Fibroblast of lung (primary cell): ENCODE measurements around the gene PDZD2. TPM values are rescaled to one million over a fixed set of nuclear protein-coding genes. Genes with fewer than 3 reads are reported as not detected.

Experiments used
- DNase-seq, 2 donors: peaks; one replicate each; pipeline versions ENCODE4 v3.0.0 to v3.0.0-alpha.2; 2010; ENCODE audit warnings: low read depth in 2 of 2
- H2AFZ ChIP-seq: 2 replicates; pipeline ENCODE4 v1.5.1; 2012; ENCODE audit warnings: low read length, control low read depth, inconsistent platforms
- H3K27ac ChIP-seq: 2 replicates; pipeline ENCODE4 v1.5.1; 2011; ENCODE audit warnings: low read length, control low read depth; ENCODE audit not compliant: insufficient read depth
- H3K27me3 ChIP-seq: 2 replicates; pipeline ENCODE4 v1.5.1; 2011; ENCODE audit warnings: mild to moderate bottlenecking, low read length; ENCODE audit not compliant: control insufficient read depth, insufficient read depth
- H3K36me3 ChIP-seq: 2 replicates; pipeline ENCODE4 v1.5.1; 2011; ENCODE audit warnings: low read length; ENCODE audit not compliant: control insufficient read depth, insufficient read depth
- H3K4me1 ChIP-seq: 2 replicates; pipeline ENCODE4 v1.5.1; 2011; ENCODE audit warnings: low read length; ENCODE audit not compliant: control insufficient read depth, insufficient read depth; ENCODE audit errors: extremely low read depth
- H3K4me2 ChIP-seq: 2 replicates; pipeline ENCODE4 v1.5.1; 2011; ENCODE audit warnings: low read length, control low read depth; ENCODE audit not compliant: insufficient read depth; ENCODE audit errors: extremely low read depth
- H3K4me3 ChIP-seq, 4 experiments: fragments of 200-600 bp in 1 of 4; sonication (generic) in 1 of 4; replicated peaks in 1 of 4; 2 replicates each; pipeline ENCODE4 v1.5.1; 2011 to 2016; ENCODE audit warnings: low read length in 4 of 4, low read depth in 3 of 4, mild to moderate bottlenecking in 3 of 4, control low read depth in 2 of 4, inconsistent platforms in 1 of 4, mixed read lengths in 1 of 4; ENCODE audit not compliant: insufficient read depth in 1 of 4; ENCODE audit errors: control extremely low read depth in 1 of 4
- H3K79me2 ChIP-seq: 2 replicates; pipeline ENCODE4 v1.5.1; 2012; ENCODE audit warnings: mild to moderate bottlenecking, low read length, inconsistent platforms; ENCODE audit not compliant: control insufficient read depth, insufficient read depth
- H3K9ac ChIP-seq: 2 replicates; pipeline ENCODE4 v1.5.1; 2011; ENCODE audit warnings: mild to moderate bottlenecking, low read length, control low read depth; ENCODE audit not compliant: insufficient read depth
- H3K9me3 ChIP-seq: 2 replicates; pipeline ENCODE4 v1.5.1; 2012; ENCODE audit warnings: low read depth, low read length; ENCODE audit not compliant: control insufficient read depth, insufficient read depth
- H4K20me1 ChIP-seq: 2 replicates; pipeline ENCODE4 v1.5.1; 2011; ENCODE audit warnings: low read length; ENCODE audit not compliant: control insufficient read depth, insufficient read depth; ENCODE audit errors: extremely low read depth
- EZH2 ChIP-seq: IDR thresholded peaks from 2 replicates; pipeline ENCODE4 v1.5.1; 2012; ENCODE audit warnings: low read length, control low read depth, mild to moderate bottlenecking; ENCODE audit errors: missing control alignments
- polyA plus RNA-seq, 2 donors: library from polyadenylated mRNA; depleted of rRNA in 1 of 2; stranded (reverse) in 1 of 2; unstranded in 1 of 2; fragments of >200 nt; gene quantifications; 2 replicates each; pipeline ENCODE4 v1.2.1, GENCODE V29; 2011 to 2012; ENCODE audit warnings: missing spikeins in 1 of 2
- total RNA-seq: library from RNA; depleted of rRNA; stranded (reverse); fragments of >200 nt; gene quantifications from 2 replicates; pipeline ENCODE4 v1.2.1, GENCODE V29; 2014
- TF ChIP-seq, protein P1 (sequence below), 2 donors: IDR thresholded peaks in 1 of 2; conservative IDR thresholded peaks in 1 of 2; 1 replicate in 1 of 2; 2 replicates in 1 of 2; pipeline ENCODE4 v1.5.1; 2011 to 2012; ENCODE audit warnings: low read length in 2 of 2, control low read depth in 1 of 2, inconsistent platforms in 1 of 2, low read depth in 1 of 2, mild to moderate bottlenecking in 1 of 2

The PDZD2 gene
- total and polyA plus RNA-seq, 2 donors (not counting 1 experiment from before 2014, with no cell fraction given): 0.33 to 0.40 TPM

DNA sequence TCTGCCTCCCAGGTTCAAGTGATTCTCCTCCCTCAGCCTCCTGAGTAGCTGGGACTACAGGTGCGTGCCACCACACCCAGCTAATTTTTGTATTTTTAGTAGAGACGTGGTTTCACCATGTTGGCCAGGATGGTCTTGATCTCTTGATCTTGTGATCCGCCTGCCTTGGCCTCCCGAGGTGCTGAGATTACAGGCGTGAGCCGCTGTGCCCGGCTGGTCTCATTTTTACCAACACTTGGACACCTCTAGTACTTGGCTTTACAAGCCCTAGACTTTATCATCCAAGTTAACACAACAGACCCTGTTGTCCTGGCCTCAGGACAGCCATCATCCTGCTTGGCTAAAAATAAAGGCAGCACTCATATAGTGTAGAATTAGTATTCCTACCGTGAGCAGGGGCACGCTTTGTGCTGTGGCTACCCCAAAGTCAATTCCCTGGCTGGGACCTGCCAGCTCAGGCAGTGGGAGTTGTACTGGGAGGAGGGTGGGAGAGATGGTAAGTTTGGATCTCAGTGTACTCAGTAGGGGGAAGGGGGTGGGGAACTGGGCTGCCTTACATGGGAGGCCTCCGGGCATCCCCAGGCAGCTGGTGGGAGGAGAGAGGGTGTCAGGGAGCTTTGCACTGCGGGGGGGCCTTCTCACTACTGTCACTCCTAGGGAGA lies 6.6 kb downstream of the PDZD2 start:
- no peak overlapping the region for H3K27ac ChIP-seq
- DNase-seq: no peak
- H2AFZ ChIP-seq: no peak overlapping the region
- H3K4me3 ChIP-seq: no peak overlapping the region
- H3K36me3 ChIP-seq: no peaks in the 10 kb centered on the region
- peaks cover 6% of the 10 kb centered on the region for H3K27me3 ChIP-seq
- H3K79me2 ChIP-seq: no peaks in the 10 kb centered on the region
- no peak overlapping the region for H3K4me2 ChIP-seq
- no peak overlapping the region for H3K9ac ChIP-seq
- no peaks in the 10 kb centered on the region for H3K4me1 ChIP-seq
- H3K9me3 ChIP-seq: no peaks in the 10 kb centered on the region
- TF ChIP-seq, protein P1, sequence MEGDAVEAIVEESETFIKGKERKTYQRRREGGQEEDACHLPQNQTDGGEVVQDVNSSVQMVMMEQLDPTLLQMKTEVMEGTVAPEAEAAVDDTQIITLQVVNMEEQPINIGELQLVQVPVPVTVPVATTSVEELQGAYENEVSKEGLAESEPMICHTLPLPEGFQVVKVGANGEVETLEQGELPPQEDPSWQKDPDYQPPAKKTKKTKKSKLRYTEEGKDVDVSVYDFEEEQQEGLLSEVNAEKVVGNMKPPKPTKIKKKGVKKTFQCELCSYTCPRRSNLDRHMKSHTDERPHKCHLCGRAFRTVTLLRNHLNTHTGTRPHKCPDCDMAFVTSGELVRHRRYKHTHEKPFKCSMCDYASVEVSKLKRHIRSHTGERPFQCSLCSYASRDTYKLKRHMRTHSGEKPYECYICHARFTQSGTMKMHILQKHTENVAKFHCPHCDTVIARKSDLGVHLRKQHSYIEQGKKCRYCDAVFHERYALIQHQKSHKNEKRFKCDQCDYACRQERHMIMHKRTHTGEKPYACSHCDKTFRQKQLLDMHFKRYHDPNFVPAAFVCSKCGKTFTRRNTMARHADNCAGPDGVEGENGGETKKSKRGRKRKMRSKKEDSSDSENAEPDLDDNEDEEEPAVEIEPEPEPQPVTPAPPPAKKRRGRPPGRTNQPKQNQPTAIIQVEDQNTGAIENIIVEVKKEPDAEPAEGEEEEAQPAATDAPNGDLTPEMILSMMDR (conservative IDR thresholded peaks at IDR 0.05 in 1 of 2, IDR thresholded peaks at IDR 0.05 in 1 of 2; ENCODE audit: low read depth in 1 of 2, low read length in 2 of 2): no peak
- TF ChIP-seq EZH2: no peak
- no peaks in the 10 kb centered on the region for H4K20me1 ChIP-seq

DNA sequence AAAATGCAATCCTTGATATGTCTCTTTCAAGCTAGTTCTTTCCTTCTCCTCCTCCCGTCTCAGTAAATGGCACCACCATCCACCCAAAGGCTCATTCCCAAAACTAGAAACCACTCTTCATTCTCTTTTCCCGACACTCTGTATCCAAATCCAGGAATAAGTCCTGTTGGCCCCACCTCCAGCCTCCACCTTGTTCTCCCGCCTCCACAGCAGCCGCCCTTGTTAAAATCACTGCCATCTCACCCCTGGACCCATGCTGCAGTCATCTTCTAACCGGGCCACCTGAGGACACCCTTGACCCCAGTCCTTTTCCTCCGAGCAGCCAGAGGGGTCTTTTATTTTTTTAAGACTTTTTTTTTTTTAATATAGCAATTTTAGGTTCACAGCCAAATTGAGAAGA lies 9.4 kb downstream of the PDZD2 start:
- Histone ChIP-seq H3K4me2 (no peak overlapping the region), H3K9ac (no peak overlapping the region), H3K4me3 (no peak overlapping the region), H3K27ac (no peak overlapping the region), H3K79me2 (no peaks in the 10 kb centered on the region), H2AFZ (no peak overlapping the region), H3K9me3 (no peaks in the 10 kb centered on the region), H3K4me1 (no peaks in the 10 kb centered on the region), H3K36me3 (no peaks in the 10 kb centered on the region), H3K27me3 (peaks cover 4% of the 10 kb centered on the region), H4K20me1 (no peaks in the 10 kb centered on the region)
- TF ChIP-seq, protein P1 (conservative IDR thresholded peaks at IDR 0.05 in 1 of 2, IDR thresholded peaks at IDR 0.05 in 1 of 2; ENCODE audit: low read depth in 1 of 2, low read length in 2 of 2): no peak
- no peak for DNase-seq

DNA sequence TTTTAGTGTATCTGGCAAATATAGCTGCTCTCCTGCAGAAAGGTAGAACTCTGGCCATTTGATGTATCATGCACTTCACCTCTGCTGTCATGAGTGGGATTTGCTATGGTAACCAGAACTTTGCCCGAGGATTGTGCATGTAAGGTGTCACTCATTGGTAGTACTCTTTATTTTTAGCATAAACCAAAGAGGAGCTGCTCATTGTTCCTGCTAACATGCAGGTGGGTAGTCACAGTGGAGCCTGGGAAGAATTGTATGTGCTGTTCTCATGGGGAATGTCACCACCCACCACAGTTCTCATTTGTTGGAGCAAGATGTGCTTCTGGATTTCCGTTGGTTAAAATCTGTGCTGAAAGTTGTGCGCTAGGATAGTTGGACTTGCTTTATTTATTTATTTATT lies 12.3 kb downstream of the PDZD2 start:
- DNase-seq: no peak
- Histone ChIP-seq H2AFZ (no peak overlapping the region), H3K27ac (no peak overlapping the region), H4K20me1 (no peaks in the 10 kb centered on the region), H3K27me3 (peaks cover 3% of the 10 kb centered on the region), H3K4me2 (no peak overlapping the region), H3K4me1 (no peaks in the 10 kb centered on the region), H3K9me3 (no peaks in the 10 kb centered on the region), H3K4me3 (no peak overlapping the region), H3K9ac (no peak overlapping the region), H3K36me3 (no peaks in the 10 kb centered on the region), H3K79me2 (no peaks in the 10 kb centered on the region)
- TF ChIP-seq, protein P1 (conservative IDR thresholded peaks at IDR 0.05 in 1 of 2, IDR thresholded peaks at IDR 0.05 in 1 of 2; ENCODE audit: low read depth in 1 of 2, low read length in 2 of 2): no peak
- TF ChIP-seq EZH2: no peak
